H9 (cell line): ENCODE data around the gene FCN1. TPM values are rescaled to one million over a fixed set of nuclear protein-coding genes. Genes with fewer than 3 reads are reported as not detected.

Experiments used
- DNase-seq: peaks from one replicate; pipeline ENCODE4 v3.0.0-alpha.2; 2017
- H2AFZ ChIP-seq: one replicate; pipeline ENCODE4 v1.6.1; 2013; ENCODE audit warnings: mild to moderate bottlenecking, low read length, control low read depth, moderate library complexity
- H2AK5ac ChIP-seq: 2 replicates; pipeline ENCODE4 v1.6.1; 2013; ENCODE audit warnings: low read length, control low read depth, mixed read lengths; ENCODE audit not compliant: insufficient read length
- H2BK120ac ChIP-seq: one replicate; pipeline ENCODE4 v1.6.1; 2013; ENCODE audit warnings: low read depth, mild to moderate bottlenecking, low read length, control low read depth, inconsistent platforms; ENCODE audit not compliant: poor library complexity, severe bottlenecking
- H2BK12ac ChIP-seq: 2 replicates; pipeline ENCODE4 v1.6.1; 2013; ENCODE audit warnings: low read length, control low read depth, mixed read lengths, low read depth; ENCODE audit not compliant: insufficient read length
- H2BK15ac ChIP-seq: 2 replicates; pipeline ENCODE4 v1.6.1; 2013; ENCODE audit warnings: low read depth, low read length, control low read depth
- H2BK20ac ChIP-seq: one replicate; pipeline ENCODE4 v1.6.1; 2013; ENCODE audit warnings: low read depth, mild to moderate bottlenecking, low read length, control low read depth, inconsistent platforms; ENCODE audit not compliant: poor library complexity, severe bottlenecking
- H2BK5ac ChIP-seq: 2 replicates; pipeline ENCODE4 v1.6.1; 2013; ENCODE audit warnings: low read length, control low read depth, mixed read lengths; ENCODE audit not compliant: insufficient read length
- H3K14ac ChIP-seq: 2 replicates; pipeline ENCODE4 v1.6.1; 2013; ENCODE audit warnings: low read length, control low read depth; ENCODE audit not compliant: insufficient read depth
- H3K18ac ChIP-seq: 2 replicates; pipeline ENCODE4 v1.6.1; 2013; ENCODE audit warnings: low read depth, mild to moderate bottlenecking, mixed read lengths, low read length, control low read depth; ENCODE audit not compliant: insufficient read length
- H3K23ac ChIP-seq: 2 replicates; pipeline ENCODE4 v1.6.1; 2013; ENCODE audit warnings: low read length, control low read depth, mixed read lengths, low read depth; ENCODE audit not compliant: insufficient read length
- H3K23me2 ChIP-seq: 2 replicates; pipeline ENCODE4 v1.6.1; 2013; ENCODE audit warnings: low read depth, mild to moderate bottlenecking, mixed read lengths, low read length, control low read depth; ENCODE audit not compliant: insufficient read length, poor library complexity, severe bottlenecking
- H3K27ac ChIP-seq: 2 replicates; pipeline ENCODE4 v1.5.1; 2013; ENCODE audit warnings: low read length, control low read depth, mixed read lengths, low read depth; ENCODE audit not compliant: insufficient read length
- H3K27me3 ChIP-seq: 2 replicates; pipeline ENCODE4 v1.6.1; 2013; ENCODE audit warnings: low read length, control low read depth, inconsistent platforms; ENCODE audit not compliant: insufficient read depth
- H3K4ac ChIP-seq: 2 replicates; pipeline ENCODE4 v1.6.1; 2013; ENCODE audit warnings: low read depth, mild to moderate bottlenecking, control low read depth, inconsistent platforms, low read length, moderate library complexity
- H3K4me1 ChIP-seq: 2 replicates; pipeline ENCODE4 v1.6.1; 2013; ENCODE audit warnings: low read length, control low read depth, inconsistent platforms; ENCODE audit not compliant: insufficient read depth
- H3K4me2 ChIP-seq: 2 replicates; pipeline ENCODE4 v1.6.1; 2013; ENCODE audit warnings: low read length, control low read depth, mixed read lengths; ENCODE audit not compliant: insufficient read length, insufficient read depth
- H3K56ac ChIP-seq: 2 replicates; pipeline ENCODE4 v1.6.1; 2013; ENCODE audit warnings: low read depth, mild to moderate bottlenecking, mixed read lengths, low read length, control low read depth; ENCODE audit not compliant: insufficient read length
- H3K79me1 ChIP-seq: 2 replicates; pipeline ENCODE4 v1.6.1; 2013; ENCODE audit warnings: low read depth, mild to moderate bottlenecking, moderate library complexity, low read length, control low read depth, inconsistent platforms; ENCODE audit not compliant: insufficient read depth, poor library complexity, severe bottlenecking
- H3K79me2 ChIP-seq: 2 replicates; pipeline ENCODE4 v1.6.1; 2013; ENCODE audit warnings: low read length, control low read depth, inconsistent platforms; ENCODE audit not compliant: insufficient read depth
- H3K9ac ChIP-seq: 2 replicates; pipeline ENCODE4 v1.6.1; 2013; ENCODE audit warnings: low read length, control low read depth, mixed read lengths; ENCODE audit not compliant: insufficient read length; ENCODE audit errors: extremely low read depth
- H3K9me3 ChIP-seq: one replicate; pipeline ENCODE4 v1.6.1; 2013; ENCODE audit warnings: low read depth, low read length, inconsistent platforms; ENCODE audit not compliant: control insufficient read depth
- H3T11ph ChIP-seq: one replicate; pipeline ENCODE4 v1.6.1; 2013; ENCODE audit warnings: mild to moderate bottlenecking, low read length, control low read depth, inconsistent platforms
- H4K20me1 ChIP-seq: one replicate; pipeline ENCODE4 v1.6.1; 2013; ENCODE audit not compliant: control insufficient read depth, insufficient read length, insufficient read depth
- H4K5ac ChIP-seq: 2 replicates; pipeline ENCODE4 v1.6.1; 2013; ENCODE audit warnings: low read depth, mild to moderate bottlenecking, mixed read lengths, low read length, control low read depth; ENCODE audit not compliant: insufficient read length
- H4K8ac ChIP-seq: replicated peaks from 2 replicates; pipeline ENCODE4 v1.6.1; 2013; ENCODE audit warnings: low read length, control low read depth, mixed read lengths, low read depth; ENCODE audit not compliant: insufficient read length
- H4K91ac ChIP-seq: 2 replicates; pipeline ENCODE4 v1.6.1; 2013; ENCODE audit warnings: low read depth, mild to moderate bottlenecking, moderate library complexity, mixed read lengths, low read length, control low read depth; ENCODE audit not compliant: insufficient read length
- H3K27ac Mint-ChIP-seq, 3 experiments: 2 replicates in 2 of 3; 3 replicates in 1 of 3; pipeline ENCODE4 v1.8.0; 2020 to 2021; ENCODE audit warnings: mixed read lengths in 3 of 3, mild to moderate bottlenecking in 1 of 3, moderate library complexity in 1 of 3
- H3K27me3 Mint-ChIP-seq: 2 replicates; pipeline ENCODE4 v1.8.0; 2021; ENCODE audit warnings: low read depth, mild to moderate bottlenecking, moderate library complexity, mixed read lengths
- H3K36me3 Mint-ChIP-seq, 3 experiments: 2 replicates in 2 of 3; 3 replicates in 1 of 3; pipeline ENCODE4 v1.8.0; 2020 to 2021; ENCODE audit warnings: low read depth in 3 of 3, mixed read lengths in 3 of 3; ENCODE audit not compliant: insufficient read depth in 1 of 3
- H3K4me1 Mint-ChIP-seq, 2 experiments: 2 replicates each; pipeline ENCODE4 v1.8.0; 2020; ENCODE audit warnings: mixed read lengths in 2 of 2
- H3K4me3 Mint-ChIP-seq, 2 experiments: 2 replicates in 1 of 2; 3 replicates in 1 of 2; pipeline ENCODE4 v1.8.0; 2020 to 2021; ENCODE audit warnings: mild to moderate bottlenecking in 2 of 2, mixed read lengths in 2 of 2, moderate library complexity in 1 of 2
- H3K9me3 Mint-ChIP-seq, 2 experiments: 2 replicates in 1 of 2; 3 replicates in 1 of 2; pipeline ENCODE4 v1.8.0; 2020; ENCODE audit warnings: mild to moderate bottlenecking in 2 of 2, mixed read lengths in 2 of 2, moderate library complexity in 1 of 2
- CTCF ChIP-seq: fragments of 200-600 bp; sonication (generic); conservative IDR thresholded peaks from 3 replicates; pipeline ENCODE4 v1.8.0; 2021; ENCODE audit warnings: antibody characterized with exemption, mild to moderate bottlenecking
- WGBS: extraction: QIAGEN DNeasy Blood & Tissue Kit; methylation state at CpG from one replicate; pipeline ENCODE4 v1.1.7; 2013; ENCODE audit warnings: missing lambda C conversion rate, low lambda C conversion rate, mixed read lengths; ENCODE audit not compliant: insufficient read length; ENCODE audit errors: extremely low coverage; 5-methylcytosine and 5-hydroxymethylcytosine counted together
- total RNA-seq: library from RNA; stranded (reverse); gene quantifications from 2 replicates; pipeline ENCODE4 v1.2.1, GENCODE V29; 2021

The FCN1 gene
- total RNA-seq, 1 experiment from 2014 or later = not detected

- Histone ChIP-seq H3K14ac (no peak overlapping the region), H3K4me1 (no peaks in the 10 kb centered on the region), H2AK5ac (no peak overlapping the region), H3K9ac (no peak overlapping the region), H2BK5ac (no peak overlapping the region), H3K27ac (no peak overlapping the region), H2BK15ac (no peak overlapping the region), H2BK20ac (no peak overlapping the region), H3K27me3 (no peaks in the 10 kb centered on the region; the same call in 1 of the 2 replicates), H4K5ac (no peak overlapping the region), H2BK12ac (no peak overlapping the region), H3K9me3 (no peaks in the 10 kb centered on the region), H4K8ac (no peak overlapping the region), H3T11ph (no peak overlapping the region), H3K4ac (no peak overlapping the region), H3K79me1 (no peaks in the 10 kb centered on the region), H4K91ac (no peak overlapping the region), H3K4me2 (no peak overlapping the region), H3K23me2 (no peaks in the 10 kb centered on the region), H2BK120ac (no peak overlapping the region), H4K20me1 (no peaks in the 10 kb centered on the region), H3K56ac (no peak overlapping the region), H3K23ac (no peak overlapping the region), H2AFZ (no peak overlapping the region), H3K18ac (no peak overlapping the region), H3K79me2 (no peaks in the 10 kb centered on the region)
- no CpG with 5 or more reads among the region's 11 CpGs for WGBS
- Mint-ChIP-seq H3K9me3 (no peaks in the 10 kb centered on the region; a peak in 1 of 5 replicates), H3K36me3 (no peaks in the 10 kb centered on the region), H3K27me3 (peaks cover 16% of the 10 kb centered on the region), H3K4me3 (no peak overlapping the region), H3K27ac (no peak overlapping the region), H3K4me1 (peaks cover 30 to 40% of the 10 kb centered on the region in 2 experiments)
- DNase-seq = no peak
- TF ChIP-seq CTCF = no peak
Measured at GRCh38 chr9:134939836-134940235, 22.1 kb upstream of the FCN1 start.
